ENCODE data around the gene PGAM4.
"Not testable (repeated sequence)": the region's sequence is repeated elsewhere in the genome, so short reads cannot be mapped to it uniquely, and the experiment has no call there.

The PGAM4 gene

GRCh38 chrX:77924320-77924859, 45.0 kb downstream of the PGAM4 start:
- Histone ChIP-seq H3K4me3 (ENCODE audit: low read length) (no peak overlapping the region), H3K9me3 (replicated peaks; ENCODE audit: low read length) (no peaks in the 10 kb centered on the region), H3K4me1 (ENCODE audit: control insufficient read depth, insufficient read depth, low read length) (no peaks in the 10 kb centered on the region), H3K36me3 (ENCODE audit: insufficient read depth, low read length) (no peaks in the 10 kb centered on the region), H3K4me2 (ENCODE audit: low read length) (no peak overlapping the region), H3K27me3 (ENCODE audit: control insufficient read depth, insufficient read depth, low read length) (no peaks in the 10 kb centered on the region), H3K9ac (ENCODE audit: low read depth, low read length) (no peak overlapping the region)

- no peaks in the 10 kb centered on the region for H3K36me3 ChIP-seq (ENCODE audit: insufficient read depth, low read length)
- no peaks in the 10 kb centered on the region for H3K4me1 ChIP-seq (ENCODE audit: control insufficient read depth, insufficient read depth, low read length)
- H3K27me3 ChIP-seq (ENCODE audit: control insufficient read depth, insufficient read depth, low read length) = no peaks in the 10 kb centered on the region
- H3K4me2 ChIP-seq (ENCODE audit: low read length) = no peak overlapping the region
- H3K4me3 ChIP-seq (ENCODE audit: low read length) = no peak overlapping the region
- no peaks in the 10 kb centered on the region for H3K9me3 ChIP-seq (replicated peaks; ENCODE audit: low read length)
- no peak overlapping the region for H3K9ac ChIP-seq (ENCODE audit: low read depth, low read length)
These were observed 46.7 kb downstream of the PGAM4 start for GRCh38 chrX:77922787-77923186.

GRCh38 chrX:77919370-77919769, 50.1 kb downstream of the PGAM4 start:
- not testable (repeated sequence) for H3K4me3 ChIP-seq (ENCODE audit: low read length); H3K9me3 ChIP-seq (replicated peaks; ENCODE audit: low read length); H3K9ac ChIP-seq (ENCODE audit: low read depth, low read length); H3K36me3 ChIP-seq (ENCODE audit: insufficient read depth, low read length); H3K4me2 ChIP-seq (ENCODE audit: low read length); H3K4me1 ChIP-seq (ENCODE audit: control insufficient read depth, insufficient read depth, low read length); H3K27me3 ChIP-seq (ENCODE audit: control insufficient read depth, insufficient read depth, low read length)

GRCh38 chrX:77918568-77918967, 50.9 kb downstream of the PGAM4 start:
- Histone ChIP-seq H3K36me3 (ENCODE audit: insufficient read depth, low read length) (no peaks in the 10 kb centered on the region), H3K9me3 (replicated peaks; ENCODE audit: low read length) (no peaks in the 10 kb centered on the region), H3K27me3 (ENCODE audit: control insufficient read depth, insufficient read depth, low read length) (no peaks in the 10 kb centered on the region), H3K4me3 (ENCODE audit: low read length) (no peak overlapping the region), H3K4me1 (ENCODE audit: control insufficient read depth, insufficient read depth, low read length) (no peaks in the 10 kb centered on the region), H3K9ac (ENCODE audit: low read depth, low read length) (no peak overlapping the region), H3K4me2 (ENCODE audit: low read length) (no peak overlapping the region)

All from skeletal muscle satellite cell (primary cell).